WI38 (cell line): ENCODE results near the gene TTC21B.

Experiments
- H3K4me3 ChIP-seq: 2 replicates; pipeline ENCODE4 v1.5.1; 2011; ENCODE audit warnings: low read depth, mild to moderate bottlenecking, control low read depth, low read length
- TF ChIP-seq, protein P1 (sequence below): IDR thresholded peaks from 2 replicates; pipeline ENCODE4 v1.5.1; 2012; ENCODE audit warnings: low read depth, mild to moderate bottlenecking, control low read depth, low read length

Gene TTC21B

DNA sequence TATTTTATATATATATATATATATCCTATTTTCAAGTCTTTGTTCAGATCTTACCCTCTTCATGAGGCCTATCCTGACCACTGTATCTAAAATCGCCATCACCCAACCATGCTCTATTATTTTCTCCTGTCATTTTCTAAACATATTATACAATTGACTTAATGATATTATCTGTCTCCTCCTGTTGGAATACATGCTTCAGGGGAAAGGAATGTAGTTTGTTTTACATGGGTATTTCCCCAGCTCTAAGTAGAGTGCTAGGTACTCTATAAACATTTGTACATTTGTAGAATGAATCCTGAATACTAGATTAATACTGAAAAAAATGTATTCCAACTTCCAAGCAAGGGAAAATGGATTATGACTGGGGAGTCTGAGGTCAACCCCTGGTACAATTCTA lies 26.2 kb downstream of the TTC21B start:
- no peak overlapping the region for H3K4me3 ChIP-seq
- TF ChIP-seq, protein P1, sequence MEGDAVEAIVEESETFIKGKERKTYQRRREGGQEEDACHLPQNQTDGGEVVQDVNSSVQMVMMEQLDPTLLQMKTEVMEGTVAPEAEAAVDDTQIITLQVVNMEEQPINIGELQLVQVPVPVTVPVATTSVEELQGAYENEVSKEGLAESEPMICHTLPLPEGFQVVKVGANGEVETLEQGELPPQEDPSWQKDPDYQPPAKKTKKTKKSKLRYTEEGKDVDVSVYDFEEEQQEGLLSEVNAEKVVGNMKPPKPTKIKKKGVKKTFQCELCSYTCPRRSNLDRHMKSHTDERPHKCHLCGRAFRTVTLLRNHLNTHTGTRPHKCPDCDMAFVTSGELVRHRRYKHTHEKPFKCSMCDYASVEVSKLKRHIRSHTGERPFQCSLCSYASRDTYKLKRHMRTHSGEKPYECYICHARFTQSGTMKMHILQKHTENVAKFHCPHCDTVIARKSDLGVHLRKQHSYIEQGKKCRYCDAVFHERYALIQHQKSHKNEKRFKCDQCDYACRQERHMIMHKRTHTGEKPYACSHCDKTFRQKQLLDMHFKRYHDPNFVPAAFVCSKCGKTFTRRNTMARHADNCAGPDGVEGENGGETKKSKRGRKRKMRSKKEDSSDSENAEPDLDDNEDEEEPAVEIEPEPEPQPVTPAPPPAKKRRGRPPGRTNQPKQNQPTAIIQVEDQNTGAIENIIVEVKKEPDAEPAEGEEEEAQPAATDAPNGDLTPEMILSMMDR, result no peak

DNA sequence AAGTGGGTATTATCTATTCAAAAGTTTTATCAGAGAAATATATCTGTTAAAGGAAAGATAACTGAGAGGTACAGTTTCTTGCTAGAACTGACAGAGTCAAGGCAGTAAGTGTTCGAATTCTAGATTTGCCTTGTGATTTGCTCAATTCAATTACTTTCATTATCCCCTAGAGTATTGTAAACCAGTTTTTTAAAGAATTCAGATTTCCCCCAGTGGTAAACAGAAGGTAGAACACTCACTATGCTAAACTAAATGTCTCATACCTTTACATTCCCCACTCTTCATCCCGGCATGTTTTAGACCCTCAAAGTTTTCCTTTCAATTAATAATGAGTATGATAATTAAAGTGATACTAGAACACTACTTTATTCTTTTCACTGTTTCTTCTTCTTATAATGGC lies 28.6 kb downstream of the TTC21B start:
- TF ChIP-seq, protein P1, result no peak
- H3K4me3 ChIP-seq, result no peak overlapping the region

DNA sequence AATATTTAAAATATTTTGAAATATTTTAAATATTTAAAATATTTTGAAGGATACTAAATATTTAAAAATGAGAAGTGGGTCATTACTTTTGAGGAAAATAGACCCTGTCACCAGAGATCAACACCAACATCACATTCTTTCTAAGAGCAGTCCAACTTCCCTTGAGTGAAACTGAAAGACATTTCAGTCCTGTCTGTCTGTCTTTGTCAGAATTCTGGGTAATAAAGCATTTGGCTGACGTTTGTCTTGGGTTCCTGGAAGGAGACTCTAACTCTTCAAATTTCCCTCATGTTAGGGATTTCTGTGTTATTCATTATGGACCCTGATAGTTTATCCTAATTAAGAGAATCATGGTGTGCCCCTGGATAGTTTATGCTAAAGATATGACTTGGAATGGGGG lies 32.8 kb downstream of the TTC21B start:
- TF ChIP-seq, protein P1, result no peak
- H3K4me3 ChIP-seq, result no peak overlapping the region

DNA sequence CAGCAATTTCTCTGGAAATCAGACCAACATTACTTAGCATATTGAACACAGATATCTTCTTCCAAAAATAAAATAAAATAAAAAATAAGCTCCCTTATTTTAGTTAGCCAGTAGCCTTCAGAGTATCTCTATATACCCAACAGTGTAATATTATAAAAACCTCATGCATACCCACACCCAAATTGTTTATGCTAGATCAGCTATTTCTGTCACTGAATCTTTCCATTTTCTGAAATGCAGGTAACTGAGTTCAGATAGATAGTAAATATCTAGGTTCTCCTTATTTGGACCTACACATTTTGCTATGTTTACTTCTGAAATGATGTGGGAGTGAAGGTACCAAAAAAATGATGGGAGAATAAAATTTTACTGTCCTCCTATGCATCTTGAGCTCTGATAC lies 39.9 kb downstream of the TTC21B start:
- TF ChIP-seq, protein P1, result no peak

DNA sequence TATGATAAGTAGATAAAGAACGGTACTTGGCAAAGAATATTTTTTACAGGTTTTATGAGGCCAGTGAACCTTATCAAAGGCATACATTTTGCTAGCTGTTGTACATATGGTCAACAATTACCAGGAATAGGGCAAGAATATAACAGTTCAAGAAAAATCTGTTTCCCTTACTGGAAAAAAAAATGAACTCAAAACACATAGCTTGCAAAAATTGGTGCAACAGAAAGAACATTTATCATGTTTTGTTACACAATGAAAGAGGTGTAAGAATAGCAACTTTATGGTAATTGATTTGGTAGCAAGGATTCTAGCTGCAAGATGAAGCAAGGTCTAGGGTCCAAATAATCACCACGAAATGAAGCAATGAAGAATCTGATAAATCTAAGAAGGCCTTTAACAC lies 41.6 kb downstream of the TTC21B start:
- TF ChIP-seq, protein P1, result no peak
- H3K4me3 ChIP-seq, result no peak overlapping the region

More for the DNA sequence above, 39.9 kb downstream of the TTC21B start:
- H3K4me3 ChIP-seq, result no peak overlapping the region

DNA sequence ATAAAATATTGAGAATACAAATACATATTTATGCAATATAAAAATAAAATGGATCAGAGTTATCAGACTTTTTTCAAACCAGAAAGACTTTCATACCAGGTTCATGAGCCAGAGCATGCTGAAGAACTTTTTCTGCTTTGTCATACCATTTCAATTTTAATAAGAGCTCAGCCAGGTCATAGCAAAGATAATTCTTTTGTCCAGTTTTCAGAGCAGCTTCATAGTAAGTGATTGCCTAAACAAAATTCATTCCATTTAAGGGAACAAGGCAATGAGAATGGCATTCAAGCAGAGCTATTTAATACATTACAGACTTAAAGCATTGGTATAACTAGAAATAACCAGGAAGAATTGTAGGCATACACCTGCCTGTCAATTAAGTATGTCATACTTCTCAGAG lies 42.3 kb downstream of the TTC21B start:
- H3K4me3 ChIP-seq, result no peak overlapping the region
- TF ChIP-seq, protein P1, result no peak

DNA sequence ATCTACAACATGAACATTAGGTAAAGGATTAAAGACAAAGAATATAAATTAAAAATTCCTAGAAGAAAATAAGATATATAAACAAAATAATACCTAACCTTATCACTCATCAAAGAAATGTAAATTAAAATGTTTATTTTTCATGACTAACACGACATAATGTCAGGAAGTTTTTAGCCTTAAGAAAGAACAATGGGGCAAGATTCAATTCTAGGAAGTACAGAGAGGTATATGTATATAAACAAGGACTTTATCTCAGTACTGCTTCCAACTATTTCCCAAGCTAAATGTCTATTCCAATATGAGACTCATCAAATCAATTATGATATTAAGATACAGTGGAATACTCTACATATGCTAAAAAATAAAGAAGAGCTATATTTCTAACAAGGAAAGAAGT lies 44.1 kb downstream of the TTC21B start:
- TF ChIP-seq, protein P1, result no peak
- H3K4me3 ChIP-seq, result no peak overlapping the region
